GOT3 (cell line): Measurements from ENCODE around the gene SIRPA.
"Not testable (repeated sequence)": the region's sequence is repeated elsewhere in the genome, so short reads cannot be mapped to it uniquely, and the experiment has no call there.

Source experiments
- DNase-seq: peaks from one replicate; lab custom pipeline; 2025; ENCODE audit warnings: mixed read lengths; lab: John Stamatoyannopoulos, UW

The SIRPA gene

GRCh38 chr20:1907586-1907985 lies 12.4 kb downstream of the SIRPA start:
- no peak for DNase-seq

GRCh38 chr20:1908191-1908590 lies 13.0 kb downstream of the SIRPA start:
- no peak for DNase-seq

- DNase-seq = no peak
Observed at GRCh38 chr20:1909097-1909496, 13.9 kb downstream of the SIRPA start.

- no peak for DNase-seq
Observed at GRCh38 chr20:1911536-1911935, 16.3 kb downstream of the SIRPA start.

- no peak for DNase-seq
Observed at GRCh38 chr20:1912053-1912452, 16.8 kb downstream of the SIRPA start.

- DNase-seq = no peak
Observed at GRCh38 chr20:1912646-1913045, 17.4 kb downstream of the SIRPA start.

GRCh38 chr20:1915233-1915632 lies 20.0 kb downstream of the SIRPA start:
- not testable (repeated sequence) for DNase-seq

- DNase-seq = no peak
Observed at GRCh38 chr20:1915725-1916124, 20.5 kb downstream of the SIRPA start.

GRCh38 chr20:1917786-1918185 lies 22.6 kb downstream of the SIRPA start:
- DNase-seq = no peak

GRCh38 chr20:1918491-1919165 lies 23.4 kb downstream of the SIRPA start:
- DNase-seq = no peak

GRCh38 chr20:1920252-1920651 lies 25.0 kb downstream of the SIRPA start:
- no peak for DNase-seq

- no peak for DNase-seq
Observed at GRCh38 chr20:1920826-1921225, 25.6 kb downstream of the SIRPA start.

- not testable (repeated sequence) for DNase-seq
Observed at GRCh38 chr20:1921985-1922384, 26.8 kb downstream of the SIRPA start.

- DNase-seq = no peak
Observed at GRCh38 chr20:1922786-1923185, 27.6 kb downstream of the SIRPA start.

- DNase-seq = no peak
Observed at GRCh38 chr20:1924910-1925861, 30.0 kb downstream of the SIRPA start.

- no peak for DNase-seq
Observed at GRCh38 chr20:1926237-1926636, 31.0 kb downstream of the SIRPA start.

- no peak for DNase-seq
Observed at GRCh38 chr20:1927217-1927616, 32.0 kb downstream of the SIRPA start.

GRCh38 chr20:1928154-1928553 lies 32.9 kb downstream of the SIRPA start:
- DNase-seq = no peak

GRCh38 chr20:1928782-1929181 lies 33.6 kb downstream of the SIRPA start:
- no peak for DNase-seq

GRCh38 chr20:1929460-1929859 lies 34.3 kb downstream of the SIRPA start:
- DNase-seq = no peak

- DNase-seq = no peak
Observed at GRCh38 chr20:1930165-1930564, 35.0 kb downstream of the SIRPA start.

GRCh38 chr20:1931830-1932229 lies 36.6 kb downstream of the SIRPA start:
- DNase-seq = no peak

- DNase-seq = no peak
Observed at GRCh38 chr20:1932971-1933370, 37.8 kb downstream of the SIRPA start.
